Measurements from ENCODE around the gene GMPS.

- TF ChIP-seq ZNF75A (CRISPR knock-in tag; IDR thresholded peaks at IDR 0.05) (no peak), CTCF (IDR thresholded peaks at IDR 0.05 in 2 of 3, conservative IDR thresholded peaks at IDR 0.05 in 1 of 3; ENCODE audit: insufficient read depth in 2 of 3, low read depth in 1 of 3, low read length in 3 of 3) (no peak), ZNF121 (CRISPR knock-in tag; conservative IDR thresholded peaks at IDR 0.05) (no peak), ZNF184 (CRISPR knock-in tag; IDR thresholded peaks at IDR 0.05) (no peak), MAZ (CRISPR knock-in tag; conservative IDR thresholded peaks at IDR 0.05 in 1 of 2, IDR thresholded peaks at IDR 0.05 in 1 of 2) (no peak), TARDBP (IDR thresholded peaks at IDR 0.05) (no peak), CHD2 (IDR thresholded peaks at IDR 0.05; ENCODE audit: low read depth, low read length) (no peak), FOS (IDR thresholded peaks at IDR 0.05; ENCODE audit: extremely low read depth, insufficient read length) (no peak), CLOCK (CRISPR knock-in tag; IDR thresholded peaks at IDR 0.05; ENCODE audit: borderline replicate concordance) (no peak), HMGXB4 (CRISPR knock-in tag; IDR thresholded peaks at IDR 0.05) (no peak), RFX5 (IDR thresholded peaks at IDR 0.05; ENCODE audit: low read depth, low read length) (no peak), ZNF766 (CRISPR knock-in tag; conservative IDR thresholded peaks at IDR 0.05) (no peak), CHCHD3 (CRISPR knock-in tag; IDR thresholded peaks at IDR 0.05) (no peak)
These were observed 2.6 kb downstream of the GMPS start for GRCh38 chr3:155872904-155873646.

All from K562 (cell line).